RCC 7860 (cell line): ENCODE results near the gene PUM2.
"Not testable (repeated sequence)": the region's sequence is repeated elsewhere in the genome, so short reads cannot be mapped to it uniquely, and the experiment has no call there.

Source experiments
- DNase-seq: peaks from one replicate; pipeline ENCODE4 v3.0.0-alpha.2; 2015; ENCODE audit warnings: low spot score
- FAIRE-seq: peaks from 2 replicates; lab custom pipeline; 2012; peaks lifted over from hg19 to GRCh38; lab: Jason Lieb, UNC

PUM2 gene

DNA sequence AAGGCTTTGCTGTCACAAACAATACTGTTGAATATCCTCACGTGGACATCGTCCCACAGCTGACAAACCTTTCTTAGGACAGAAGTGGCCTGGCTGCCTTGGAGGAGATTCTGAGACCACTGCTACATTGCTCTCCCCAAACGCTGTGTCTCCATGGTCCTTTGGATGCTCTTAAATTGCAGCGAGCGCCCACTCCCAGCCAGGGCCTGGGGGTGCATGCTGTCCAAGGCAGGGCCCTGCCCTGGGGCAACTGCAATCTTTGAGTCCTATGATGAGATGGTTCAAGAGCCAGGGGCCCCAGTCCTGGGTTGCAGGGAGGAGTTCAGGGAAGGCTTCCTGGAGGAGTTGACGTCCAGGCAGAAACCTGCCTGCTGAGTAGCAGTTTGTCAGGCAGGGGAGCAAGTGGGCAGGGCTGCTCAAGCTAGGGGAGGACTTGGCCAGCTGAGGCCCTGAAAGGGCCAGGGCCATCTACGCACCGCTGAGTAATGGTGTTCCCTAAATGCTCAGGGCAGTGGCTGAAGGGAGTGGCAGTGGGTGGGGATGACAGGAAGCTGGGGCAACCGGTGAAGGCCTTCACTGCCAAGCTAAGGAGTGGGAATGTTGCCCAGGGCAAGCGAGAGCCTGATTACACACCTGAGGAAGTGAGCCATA is 114.9 kb downstream of the PUM2 start:
- DNase-seq (no peak), FAIRE-seq (no peak)

- not testable (repeated sequence) for DNase-seq, FAIRE-seq
Measured at GRCh38 chr2:20234597-20234996, 116.0 kb downstream of the PUM2 start.

GRCh38 chr2:20232837-20233207 is 117.8 kb downstream of the PUM2 start:
- no peak for DNase-seq
- no peak for FAIRE-seq

DNA sequence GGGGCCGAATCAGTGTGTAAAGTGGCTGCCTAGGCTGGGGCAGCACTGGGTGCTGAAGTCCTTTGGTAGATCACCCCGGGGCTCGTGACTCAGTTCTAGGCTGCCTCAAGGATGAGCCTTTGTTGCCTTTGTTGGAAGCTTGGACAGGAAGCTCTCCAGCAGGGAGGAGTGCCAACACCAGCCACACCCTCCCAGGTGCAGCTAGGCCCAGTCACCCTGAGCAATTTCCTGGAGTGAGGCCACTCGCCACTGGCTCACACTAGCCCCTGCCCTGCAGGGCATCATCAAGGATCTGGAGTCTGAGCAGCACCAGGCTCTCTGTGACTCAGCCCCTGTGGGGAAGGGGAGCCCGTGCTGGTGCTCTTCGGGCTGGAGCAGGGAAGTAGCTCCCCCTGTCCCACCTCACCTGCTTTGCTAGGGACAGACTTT is 119.0 kb downstream of the PUM2 start:
- DNase-seq = peak; percentile 89
- peak; percentile 54 for FAIRE-seq

DNA sequence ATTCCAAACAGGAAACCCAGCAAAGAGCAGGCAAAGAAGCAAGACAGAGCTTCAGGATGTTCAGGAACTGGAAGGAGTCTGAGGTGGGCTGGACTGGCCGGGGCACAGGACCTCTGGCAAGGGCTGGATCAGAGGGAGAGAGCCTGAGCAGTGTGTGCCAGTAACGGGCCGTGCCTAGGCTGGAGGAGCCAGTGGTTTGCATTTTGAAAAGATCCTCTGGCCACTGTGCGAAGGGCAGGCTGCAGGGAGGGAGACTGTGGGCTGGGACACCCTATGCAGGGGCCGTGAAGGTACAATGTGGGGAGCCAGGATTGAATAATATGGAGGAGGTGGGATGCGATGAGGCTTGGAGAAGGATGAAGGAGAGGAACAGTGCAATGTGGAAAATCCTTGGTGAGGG is 119.5 kb downstream of the PUM2 start:
- FAIRE-seq (no peak), DNase-seq (no peak)

DNA sequence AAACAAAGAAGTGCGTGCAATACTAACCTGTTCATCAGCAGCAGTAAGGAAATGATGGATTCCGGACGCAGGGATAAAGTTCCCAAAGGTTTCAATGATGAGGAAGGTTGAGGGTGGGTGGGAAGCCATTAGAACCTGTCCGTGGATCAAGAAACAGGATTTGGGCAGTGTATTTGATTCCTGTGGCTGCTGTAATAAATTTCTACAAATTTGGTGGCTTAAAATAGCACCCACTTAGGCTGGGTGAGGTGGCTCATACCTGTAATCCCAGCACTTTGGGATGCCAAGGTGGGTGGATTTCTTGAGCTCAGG is 120.6 kb downstream of the PUM2 start:
- FAIRE-seq = no peak
- DNase-seq = no peak

DNA sequence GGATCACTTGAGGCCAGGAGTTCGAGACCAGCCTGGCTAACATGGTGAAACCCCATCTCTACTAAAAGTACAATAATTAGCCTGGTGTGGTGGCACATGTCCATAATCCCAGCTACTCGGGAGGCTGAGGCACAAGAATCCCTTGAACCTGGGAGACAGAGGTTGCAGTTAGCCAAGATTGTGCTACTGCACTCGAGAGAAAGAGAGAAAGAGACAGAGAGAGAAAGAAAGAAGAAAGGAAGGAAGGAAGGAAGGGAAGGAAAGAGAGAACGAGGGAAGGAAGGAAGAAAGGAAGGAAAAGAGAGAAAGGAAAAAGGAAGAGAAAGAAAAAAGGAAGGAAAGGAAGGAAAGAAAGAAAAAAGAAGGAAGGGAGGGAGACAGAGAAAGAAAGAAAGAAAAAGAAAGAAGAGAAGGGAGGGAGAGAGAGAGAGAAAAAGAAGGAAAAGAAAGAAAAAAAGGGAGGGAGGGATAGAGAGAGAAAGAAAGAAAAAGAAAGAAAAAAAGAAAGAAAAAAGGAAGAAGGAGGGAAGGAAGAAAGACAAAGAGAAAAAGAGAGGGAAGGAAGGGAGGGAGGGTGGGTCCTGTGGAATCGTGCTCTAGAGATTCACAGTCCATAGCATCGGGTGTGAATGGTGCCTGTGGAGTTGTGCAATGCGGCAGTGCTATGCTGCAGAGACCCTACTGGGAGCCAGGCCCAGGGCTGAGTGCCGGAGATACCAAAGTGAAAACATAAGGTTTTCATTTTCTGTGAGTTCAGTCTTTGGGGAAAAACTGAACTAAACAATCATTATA is 121.1 kb downstream of the PUM2 start:
- no peak for FAIRE-seq
- no peak for DNase-seq

DNA sequence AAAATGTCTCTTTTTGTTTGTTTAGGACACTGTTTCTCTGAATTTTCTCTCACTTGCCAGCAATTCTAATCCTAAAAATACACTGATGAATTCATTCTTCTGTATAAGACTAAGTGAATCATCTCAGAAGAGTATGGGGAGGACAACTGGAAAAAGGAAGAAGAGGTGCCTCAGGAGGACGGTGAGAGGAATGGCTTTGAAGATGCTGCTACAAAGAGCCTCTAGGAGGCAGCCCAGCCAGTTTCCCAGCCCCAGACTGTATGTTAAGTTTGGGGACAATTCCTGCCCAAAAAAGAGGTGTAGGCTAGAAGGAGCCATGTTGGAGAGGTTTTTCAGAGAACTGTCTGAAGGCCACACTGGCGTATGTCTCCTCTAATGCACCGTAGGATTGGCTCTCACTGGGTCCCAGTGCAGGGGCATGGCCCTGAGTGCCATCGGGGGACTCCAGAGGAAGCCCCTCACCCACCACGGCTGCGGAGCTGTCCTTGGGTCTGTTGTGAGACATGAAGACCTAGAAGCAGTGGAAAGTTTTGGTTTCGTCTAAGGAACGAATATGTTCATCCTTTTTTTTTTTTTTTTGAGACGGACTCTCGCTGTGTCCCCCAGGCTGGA is 122.6 kb downstream of the PUM2 start:
- FAIRE-seq (no peak), DNase-seq (no peak)

DNA sequence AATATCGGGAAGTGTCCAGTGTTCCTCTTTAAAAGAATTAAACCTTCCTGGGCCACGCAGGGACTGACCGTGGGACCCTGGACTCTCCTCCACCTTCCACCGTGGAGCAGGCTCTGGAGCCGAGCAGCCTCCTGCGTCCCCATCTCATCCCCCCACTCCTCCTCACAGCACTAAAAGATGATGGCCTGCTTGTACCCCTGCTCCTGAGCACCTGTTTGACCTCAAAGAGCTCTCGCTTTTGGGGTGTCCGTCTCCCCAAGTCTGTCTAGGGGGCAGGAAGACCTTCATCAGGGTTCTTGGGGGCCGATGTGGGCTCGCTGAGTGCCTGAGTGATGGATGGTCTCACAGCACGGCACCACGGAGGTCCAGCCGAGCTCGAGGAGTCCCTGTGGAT is 124.5 kb downstream of the PUM2 start:
- DNase-seq (no peak), FAIRE-seq (no peak)

- FAIRE-seq (no peak), DNase-seq (peak; percentile 35)
Measured at GRCh38 chr2:20225294-20226151, 125.1 kb downstream of the PUM2 start.

- DNase-seq (peak; percentile 32), FAIRE-seq (no peak)
Measured at GRCh38 chr2:20224716-20225293, 125.8 kb downstream of the PUM2 start, which contains the start of gene SDC1. SDC1 (minus strand) TSS chr2:20225130; CDS start chr2:20224867, 263 bp downstream.

DNA sequence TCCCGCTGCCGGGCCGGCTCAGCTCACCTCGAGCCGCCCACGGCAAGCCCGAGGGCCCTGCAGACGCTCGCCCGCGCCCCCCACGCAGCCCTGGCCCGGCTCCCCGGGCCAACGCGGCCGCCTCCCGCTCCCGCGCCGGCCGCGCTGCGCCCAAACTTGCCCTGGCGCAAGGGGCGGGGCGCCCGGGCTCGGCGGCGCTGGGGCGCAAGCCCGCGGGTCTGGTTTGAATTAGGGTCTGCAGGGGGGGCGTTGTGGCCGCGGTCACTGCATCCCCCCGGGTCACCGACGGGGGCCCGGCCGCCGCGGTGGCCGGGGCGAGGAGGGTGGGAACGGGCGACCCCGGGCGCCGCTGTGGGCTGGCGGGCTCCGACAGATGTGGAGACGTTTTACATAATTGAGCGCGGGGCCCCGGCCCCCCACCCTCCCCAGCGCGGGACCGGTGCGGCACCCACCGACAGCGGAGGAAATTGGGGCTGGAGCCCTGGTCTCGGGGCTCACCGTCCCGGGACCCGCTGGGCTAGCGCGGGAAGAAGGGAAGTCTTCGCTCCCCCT is 126.4 kb downstream of the PUM2 start:
- FAIRE-seq (no peak), DNase-seq (no peak)

GRCh38 chr2:20223407-20224163 is 127.1 kb downstream of the PUM2 start:
- peak; percentile 50 for DNase-seq
- FAIRE-seq = no peak

GRCh38 chr2:20222769-20223406 is 127.8 kb downstream of the PUM2 start:
- no peak for FAIRE-seq
- DNase-seq = no peak

DNA sequence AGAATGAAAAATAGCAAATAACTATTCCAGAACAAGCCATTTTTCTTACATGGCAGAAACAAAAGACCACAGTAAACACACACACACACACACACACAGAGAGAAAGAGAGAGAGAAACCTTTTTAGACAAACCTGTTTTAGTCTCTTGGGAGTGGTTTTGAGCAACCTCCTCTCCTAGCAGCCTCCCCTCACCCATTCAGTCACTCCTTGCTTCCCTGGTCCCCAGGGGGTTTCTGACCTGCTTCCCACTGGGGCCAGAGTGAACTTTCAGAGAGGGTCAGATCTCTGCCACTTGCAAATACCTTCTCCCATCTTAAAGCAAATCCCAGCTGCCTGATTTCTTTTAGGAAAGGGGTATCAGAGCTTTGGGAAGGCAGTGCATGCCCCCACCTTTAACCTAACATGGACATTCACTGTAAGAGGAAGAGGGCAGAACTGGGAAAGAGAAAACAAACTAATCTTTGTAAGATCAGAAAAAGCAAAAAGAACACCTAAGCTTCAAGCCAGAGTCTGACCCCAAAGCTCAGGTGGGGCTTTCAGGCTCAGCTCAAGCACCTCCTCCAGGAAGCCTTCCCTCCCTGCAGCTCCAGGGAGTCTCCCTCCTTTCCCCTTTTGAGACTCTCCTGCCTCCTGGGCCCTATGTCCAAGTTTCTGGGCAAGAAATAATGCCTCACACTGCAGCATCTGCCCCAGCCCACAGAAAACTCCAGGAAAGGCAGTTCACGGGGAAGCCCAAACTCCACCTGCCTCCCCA is 128.5 kb downstream of the PUM2 start:
- FAIRE-seq (no peak), DNase-seq (no peak)

GRCh38 chr2:20221555-20221973 is 129.1 kb downstream of the PUM2 start:
- peak; percentile 20 for DNase-seq
- FAIRE-seq = no peak

DNA sequence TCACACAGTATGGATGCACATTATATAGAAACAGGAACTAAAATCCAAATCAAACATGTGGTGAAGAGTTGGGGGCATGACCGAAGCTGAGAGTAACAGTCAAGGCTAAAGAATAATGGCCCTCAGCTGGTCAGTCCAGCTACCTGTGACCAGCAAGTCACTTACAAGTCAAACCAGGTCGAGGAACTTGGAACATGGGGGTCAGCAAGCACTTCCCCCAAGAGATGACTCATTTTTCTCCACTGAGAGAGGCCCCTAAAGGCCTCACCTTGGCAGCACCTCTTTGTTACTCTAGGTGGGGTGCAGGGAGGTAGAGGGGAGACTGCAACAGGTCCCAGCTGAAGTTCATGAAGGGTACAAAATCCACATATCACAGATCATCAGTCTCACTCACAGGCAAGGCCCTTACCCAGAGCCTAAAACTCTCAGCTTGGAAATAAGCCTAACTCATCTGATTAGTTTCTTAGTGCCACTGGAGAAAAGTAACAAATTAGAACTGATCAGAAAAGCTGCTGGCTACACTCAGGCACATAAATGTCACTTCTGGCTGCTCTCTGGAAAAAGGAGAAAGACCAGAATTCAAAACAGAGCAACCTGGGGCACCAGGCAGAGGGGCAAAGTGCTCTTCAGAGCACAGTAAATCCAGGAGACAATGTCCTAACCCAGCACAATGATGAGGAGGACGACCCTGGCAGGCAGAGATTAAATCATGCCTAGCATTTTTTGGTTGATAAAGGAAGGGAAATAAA is 129.7 kb downstream of the PUM2 start:
- FAIRE-seq = no peak
- no peak for DNase-seq
